ENCODE results near the gene ZC2HC1B.
A peak's percentile ranks its signal among the peaks of the same experiment; 100 is the strongest.

The ZC2HC1B gene

DNA sequence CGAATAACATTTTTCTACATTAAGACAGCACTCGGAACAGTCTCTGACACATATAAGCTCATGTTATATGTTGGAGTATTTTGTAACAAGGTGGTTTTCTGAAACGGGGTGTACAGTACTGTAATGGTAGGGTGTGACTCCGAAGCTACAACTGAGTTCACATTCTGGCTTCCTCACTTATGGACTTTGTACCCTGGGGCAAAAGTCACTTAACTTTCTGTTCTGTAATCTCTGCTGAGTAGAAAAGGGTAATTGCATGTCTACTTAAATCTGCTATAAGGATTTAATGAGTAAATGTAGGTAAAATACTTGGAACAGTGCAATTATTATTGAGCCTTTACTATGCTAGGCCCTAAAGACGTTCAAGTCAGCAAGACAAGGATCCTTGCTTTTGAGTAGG lies 25.9 kb upstream of the ZC2HC1B start:
- TF ChIP-seq SUZ12 (IDR thresholded peaks at IDR 0.05; ENCODE audit: extremely low read depth, insufficient read depth, insufficient read length): no peak
- TF ChIP-seq YY1 (IDR thresholded peaks at IDR 0.05; ENCODE audit: insufficient read depth, insufficient read length): no peak
- TF ChIP-seq ZNF274 (IDR thresholded peaks at IDR 0.05; ENCODE audit: low read depth, low read length): no peak
- no peak overlapping the region for H3K9ac ChIP-seq (ENCODE audit: insufficient read length, low read depth)
- H3K36me3 ChIP-seq (ENCODE audit: insufficient read depth, insufficient read length, low read length): no peaks in the 10 kb centered on the region
- H3K27me3 ChIP-seq (ENCODE audit: insufficient read depth, insufficient read length): no peaks in the 10 kb centered on the region
- no peak for DNase-seq (ENCODE audit: low read depth, low spot score)
- no peaks in the 10 kb centered on the region for H3K4me1 ChIP-seq (ENCODE audit: insufficient read depth, insufficient read length)
- H3K9me3 ChIP-seq (ENCODE audit: insufficient read depth, low read length): no peaks in the 10 kb centered on the region
- no peak overlapping the region for H3K4me3 ChIP-seq (ENCODE audit: insufficient read length, low read depth)

DNA sequence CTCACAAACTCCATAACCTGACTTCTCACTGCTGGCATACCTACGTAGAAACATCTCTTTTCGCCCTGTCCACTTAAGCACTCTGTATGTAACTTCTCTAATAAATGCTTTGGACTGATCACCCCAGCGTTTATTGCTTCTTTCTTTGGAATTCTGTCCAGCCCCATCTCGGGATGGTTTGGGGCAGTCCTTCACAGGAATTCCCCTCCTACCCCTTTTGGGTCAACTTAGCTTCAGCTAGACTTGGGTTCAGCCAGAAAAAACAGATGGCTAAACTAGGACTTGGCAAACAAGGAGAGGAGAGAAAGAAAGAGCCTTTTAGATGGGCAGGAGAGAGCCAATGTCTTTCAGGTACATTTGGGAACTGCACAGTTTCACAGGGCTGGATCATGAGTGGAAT lies 25.1 kb upstream of the ZC2HC1B start:
- Histone ChIP-seq H3K4me3 (ENCODE audit: insufficient read length, low read depth) (no peak overlapping the region), H3K27me3 (ENCODE audit: insufficient read depth, insufficient read length) (no peaks in the 10 kb centered on the region), H3K9ac (ENCODE audit: insufficient read length, low read depth) (no peak overlapping the region), H3K4me1 (ENCODE audit: insufficient read depth, insufficient read length) (no peaks in the 10 kb centered on the region), H3K9me3 (ENCODE audit: insufficient read depth, low read length) (no peaks in the 10 kb centered on the region), H3K36me3 (ENCODE audit: insufficient read depth, insufficient read length, low read length) (peaks cover 2% of the 10 kb centered on the region)
- TF ChIP-seq ZNF274 (IDR thresholded peaks at IDR 0.05; ENCODE audit: low read depth, low read length): no peak
- no peak for TF ChIP-seq SUZ12 (IDR thresholded peaks at IDR 0.05; ENCODE audit: extremely low read depth, insufficient read depth, insufficient read length)
- TF ChIP-seq YY1 (IDR thresholded peaks at IDR 0.05; ENCODE audit: insufficient read depth, insufficient read length): no peak
- DNase-seq (ENCODE audit: low read depth, low spot score): no peak

DNA sequence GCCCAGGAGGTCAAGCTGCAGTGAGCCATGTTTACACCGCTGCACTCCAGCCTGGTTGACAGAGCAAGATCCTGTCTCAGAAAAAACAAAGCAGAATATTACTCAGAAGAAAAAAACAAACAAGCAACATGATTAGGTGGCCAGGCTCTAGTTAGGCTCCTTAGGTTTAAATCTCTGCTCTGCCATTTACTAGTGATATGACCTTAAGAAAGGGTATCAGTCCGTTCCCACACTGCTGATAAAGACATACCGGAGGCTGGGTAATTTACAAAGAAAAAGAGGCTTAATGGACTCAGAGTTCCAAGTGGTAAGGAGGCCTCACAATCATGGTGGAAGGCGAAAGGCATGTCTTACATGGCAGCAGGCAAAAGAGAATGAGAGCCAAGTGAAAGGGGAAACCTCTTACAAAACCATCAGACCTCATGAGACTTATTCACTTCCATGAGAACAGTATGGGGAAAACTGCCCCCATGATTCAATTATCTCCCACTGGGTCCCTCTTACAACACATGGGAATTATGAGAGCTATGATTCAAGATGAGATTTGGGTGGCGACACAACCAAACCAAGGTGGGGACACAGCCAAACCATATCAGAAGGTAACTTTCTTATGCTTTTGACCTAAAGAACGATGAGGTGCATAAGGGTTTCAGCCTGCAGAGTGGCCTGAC lies 23.5 kb upstream of the ZC2HC1B start:
- TF ChIP-seq ZNF274 (IDR thresholded peaks at IDR 0.05; ENCODE audit: low read depth, low read length) (no peak), SUZ12 (IDR thresholded peaks at IDR 0.05; ENCODE audit: extremely low read depth, insufficient read depth, insufficient read length) (no peak), YY1 (IDR thresholded peaks at IDR 0.05; ENCODE audit: insufficient read depth, insufficient read length) (no peak)
- no peaks in the 10 kb centered on the region for H3K4me1 ChIP-seq (ENCODE audit: insufficient read depth, insufficient read length)
- no peak overlapping the region for H3K4me3 ChIP-seq (ENCODE audit: insufficient read length, low read depth)
- no peak overlapping the region for H3K9ac ChIP-seq (ENCODE audit: insufficient read length, low read depth)
- H3K36me3 ChIP-seq (ENCODE audit: insufficient read depth, insufficient read length, low read length): peaks cover 17% of the 10 kb centered on the region
- no peaks in the 10 kb centered on the region for H3K27me3 ChIP-seq (ENCODE audit: insufficient read depth, insufficient read length)
- no peaks in the 10 kb centered on the region for H3K9me3 ChIP-seq (ENCODE audit: insufficient read depth, low read length)
- no peak for DNase-seq (ENCODE audit: low read depth, low spot score)

DNA sequence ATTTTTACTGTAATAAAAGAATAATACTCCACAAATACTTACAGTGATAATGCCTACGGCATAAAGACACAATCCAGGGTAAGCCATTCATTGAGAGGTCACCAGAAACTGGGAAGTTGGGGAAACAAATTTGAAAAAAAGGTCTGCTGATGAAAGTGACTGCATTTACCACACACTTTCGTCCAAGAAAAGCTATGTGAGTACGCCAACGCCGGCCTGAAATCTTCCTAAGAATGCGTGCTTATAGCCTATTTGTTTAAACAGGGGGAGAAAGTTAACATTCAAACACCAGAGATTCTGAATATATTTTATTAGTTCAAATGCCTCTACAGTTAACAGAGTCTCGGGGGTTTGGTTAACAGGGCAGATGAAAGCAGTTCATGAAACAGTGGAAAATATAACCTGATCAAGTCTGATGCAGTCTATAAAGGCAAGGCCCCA lies 21.8 kb upstream of the ZC2HC1B start:
- DNase-seq (ENCODE audit: low read depth, low spot score): no peak
- Histone ChIP-seq H3K9me3 (ENCODE audit: insufficient read depth, low read length) (no peaks in the 10 kb centered on the region), H3K4me3 (ENCODE audit: insufficient read length, low read depth) (peak overlapping the region; percentile 82), H3K27me3 (ENCODE audit: insufficient read depth, insufficient read length) (no peaks in the 10 kb centered on the region), H3K4me1 (ENCODE audit: insufficient read depth, insufficient read length) (no peaks in the 10 kb centered on the region), H3K36me3 (ENCODE audit: insufficient read depth, insufficient read length, low read length) (peaks cover 35% of the 10 kb centered on the region), H3K9ac (ENCODE audit: insufficient read length, low read depth) (peak overlapping the region; percentile 88)
- TF ChIP-seq SUZ12 (IDR thresholded peaks at IDR 0.05; ENCODE audit: extremely low read depth, insufficient read depth, insufficient read length) (no peak), ZNF274 (IDR thresholded peaks at IDR 0.05; ENCODE audit: low read depth, low read length) (no peak), YY1 (IDR thresholded peaks at IDR 0.05; ENCODE audit: insufficient read depth, insufficient read length) (no peak)

DNA sequence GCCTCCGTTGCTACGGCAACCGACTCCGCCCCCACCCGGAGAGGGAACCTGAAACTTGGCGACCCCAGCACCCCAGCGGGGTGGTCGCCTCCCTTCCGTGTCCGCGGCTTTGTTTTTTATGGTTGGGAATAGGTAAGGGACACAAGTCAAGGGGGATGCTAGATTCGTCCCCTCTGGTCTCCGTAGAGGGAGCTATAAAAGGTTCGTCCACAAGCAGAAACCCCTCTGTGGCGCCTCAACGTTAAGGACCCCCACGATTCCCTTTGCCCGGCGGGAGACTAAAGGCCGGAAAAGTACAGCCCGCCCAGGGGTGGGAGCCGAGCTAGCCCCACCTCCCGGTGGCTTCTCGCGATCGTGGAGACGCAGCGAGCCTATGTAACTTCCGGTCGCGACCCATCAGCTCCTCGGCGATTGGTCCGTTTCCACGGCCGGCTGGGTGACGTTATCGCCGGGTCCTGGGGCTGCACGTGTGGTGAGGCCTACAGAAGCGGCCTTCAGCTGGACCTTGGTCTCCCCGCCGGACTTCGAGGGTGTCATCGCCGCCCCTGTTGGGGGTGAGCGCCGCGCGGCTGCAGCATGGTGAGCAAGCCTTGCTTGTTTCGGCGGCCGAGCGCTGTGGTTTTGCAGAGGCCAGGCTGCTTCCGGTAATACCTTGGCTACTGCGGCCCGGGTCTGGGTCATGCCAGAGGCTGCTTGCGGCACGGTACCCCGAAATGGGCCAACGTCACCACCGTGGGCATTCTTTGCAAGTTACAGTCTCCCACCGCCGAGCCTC lies 21.2 kb upstream of the ZC2HC1B start, which contains the start of gene LTV1:
Gene LTV1 (plus strand): TSS at position 437 of the 775 bp plus-strand sequence. CDS start 140 bp downstream, at position 577.
- Histone ChIP-seq H3K9ac (ENCODE audit: insufficient read length, low read depth) (peak within 1 kb of the TSS; percentile 88), H3K36me3 (ENCODE audit: insufficient read depth, insufficient read length, low read length) (peaks cover 41% of the 10 kb centered on the region), H3K4me1 (ENCODE audit: insufficient read depth, insufficient read length) (no peaks in the 10 kb centered on the region), H3K9me3 (ENCODE audit: insufficient read depth, low read length) (no peaks in the 10 kb centered on the region), H3K27me3 (ENCODE audit: insufficient read depth, insufficient read length) (no peaks in the 10 kb centered on the region), H3K4me3 (ENCODE audit: insufficient read length, low read depth) (peak within 1 kb of the TSS; percentile 82)
- TF ChIP-seq YY1 (IDR thresholded peaks at IDR 0.05; ENCODE audit: insufficient read depth, insufficient read length) (no peak), SUZ12 (IDR thresholded peaks at IDR 0.05; ENCODE audit: extremely low read depth, insufficient read depth, insufficient read length) (no peak), ZNF274 (IDR thresholded peaks at IDR 0.05; ENCODE audit: low read depth, low read length) (no peak)
- DNase-seq (ENCODE audit: low read depth, low spot score): peak; percentile 86

DNA sequence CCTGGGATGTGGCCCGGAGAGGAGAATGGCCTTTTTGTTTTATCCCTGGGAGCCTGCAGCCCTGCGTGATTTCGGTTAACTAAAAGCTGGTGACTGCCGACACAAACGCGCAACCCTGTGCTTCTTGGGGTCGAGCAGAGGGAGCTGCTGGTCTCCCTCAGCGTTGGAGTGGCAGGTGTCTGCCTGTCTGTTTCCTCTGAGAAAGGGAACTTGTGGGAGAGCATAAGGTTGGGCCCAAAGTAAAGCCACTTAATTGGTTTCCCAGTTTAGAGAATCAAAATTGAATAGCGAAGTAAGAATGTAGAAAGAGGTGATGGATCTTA lies 20.6 kb upstream of the ZC2HC1B start:
- Histone ChIP-seq H3K9ac (ENCODE audit: insufficient read length, low read depth) (peak overlapping the region; percentile 81), H3K4me1 (ENCODE audit: insufficient read depth, insufficient read length) (no peaks in the 10 kb centered on the region), H3K9me3 (ENCODE audit: insufficient read depth, low read length) (no peaks in the 10 kb centered on the region), H3K36me3 (ENCODE audit: insufficient read depth, insufficient read length, low read length) (peaks cover 46% of the 10 kb centered on the region), H3K4me3 (ENCODE audit: insufficient read length, low read depth) (peak overlapping the region; percentile 82), H3K27me3 (ENCODE audit: insufficient read depth, insufficient read length) (no peaks in the 10 kb centered on the region)
- TF ChIP-seq YY1 (IDR thresholded peaks at IDR 0.05; ENCODE audit: insufficient read depth, insufficient read length): no peak
- TF ChIP-seq ZNF274 (IDR thresholded peaks at IDR 0.05; ENCODE audit: low read depth, low read length): no peak
- no peak for TF ChIP-seq SUZ12 (IDR thresholded peaks at IDR 0.05; ENCODE audit: extremely low read depth, insufficient read depth, insufficient read length)
- no peak for DNase-seq (ENCODE audit: low read depth, low spot score)

DNA sequence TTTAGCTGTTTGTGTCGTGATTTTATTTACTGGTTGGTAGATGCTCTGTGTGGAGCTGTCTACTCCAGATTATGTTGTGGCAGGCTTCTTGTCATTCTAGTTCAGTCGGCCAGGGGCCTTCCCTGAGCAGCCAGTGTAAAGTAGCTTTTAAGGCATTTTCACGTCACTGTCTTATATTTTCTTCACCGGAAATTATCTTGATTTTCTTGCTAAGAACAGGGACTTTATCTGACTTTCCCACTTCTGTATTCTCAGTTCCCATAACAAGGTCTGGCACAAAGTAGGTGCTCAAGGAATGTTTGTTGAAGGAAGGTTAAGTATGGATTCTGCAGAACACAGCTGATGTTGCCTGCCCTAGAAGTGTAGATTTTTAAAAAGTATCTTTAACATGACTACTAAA lies 20.3 kb upstream of the ZC2HC1B start:
- H3K36me3 ChIP-seq (ENCODE audit: insufficient read depth, insufficient read length, low read length): peaks cover 50% of the 10 kb centered on the region
- H3K9me3 ChIP-seq (ENCODE audit: insufficient read depth, low read length): no peaks in the 10 kb centered on the region
- no peak for DNase-seq (ENCODE audit: low read depth, low spot score)
- H3K27me3 ChIP-seq (ENCODE audit: insufficient read depth, insufficient read length): no peaks in the 10 kb centered on the region
- H3K4me3 ChIP-seq (ENCODE audit: insufficient read length, low read depth): peak overlapping the region; percentile 82
- H3K4me1 ChIP-seq (ENCODE audit: insufficient read depth, insufficient read length): no peaks in the 10 kb centered on the region
- H3K9ac ChIP-seq (ENCODE audit: insufficient read length, low read depth): peak overlapping the region; percentile 81
- TF ChIP-seq YY1 (IDR thresholded peaks at IDR 0.05; ENCODE audit: insufficient read depth, insufficient read length) (no peak), ZNF274 (IDR thresholded peaks at IDR 0.05; ENCODE audit: low read depth, low read length) (no peak), SUZ12 (IDR thresholded peaks at IDR 0.05; ENCODE audit: extremely low read depth, insufficient read depth, insufficient read length) (no peak)
